HG03571 (cell line): ENCODE data around the gene RGS3.

Experiments used
- ATAC-seq: cut with Tn5 transposase; IDR thresholded peaks from one replicate; pipeline ENCODE4 v1.9.1; 2021; ENCODE audit not compliant: unreplicated experiment

The RGS3 gene

GRCh38 chr9:113569472-113570060 is 106.0 kb downstream of the RGS3 start:
- no peak for ATAC-seq

GRCh38 chr9:113570106-113570505 is 106.6 kb downstream of the RGS3 start:
- ATAC-seq: no peak

GRCh38 chr9:113570749-113571711 is 107.5 kb downstream of the RGS3 start:
- no peak for ATAC-seq

- ATAC-seq: no peak
These were observed 108.7 kb downstream of the RGS3 start for GRCh38 chr9:113572076-113572861.

GRCh38 chr9:113573046-113573958 is 109.8 kb downstream of the RGS3 start:
- ATAC-seq: no peak

GRCh38 chr9:113573959-113574352 is 110.4 kb downstream of the RGS3 start:
- no peak for ATAC-seq

- no peak for ATAC-seq
These were observed 111.1 kb downstream of the RGS3 start for GRCh38 chr9:113574441-113575262.

GRCh38 chr9:113577525-113578261 is 114.2 kb downstream of the RGS3 start:
- no peak for ATAC-seq

- no peak for ATAC-seq
These were observed 114.8 kb downstream of the RGS3 start for GRCh38 chr9:113578279-113578865.

GRCh38 chr9:113578882-113579282 is 115.4 kb downstream of the RGS3 start:
- peak; percentile 70 for ATAC-seq

GRCh38 chr9:113579283-113580040 is 115.9 kb downstream of the RGS3 start:
- peak; percentile 11 for ATAC-seq

GRCh38 chr9:113580041-113580953 is 116.8 kb downstream of the RGS3 start:
- ATAC-seq: no peak

- no peak for ATAC-seq
These were observed 117.4 kb downstream of the RGS3 start for GRCh38 chr9:113580954-113581311.

- ATAC-seq: peak; percentile 74
These were observed 118.6 kb downstream of the RGS3 start for GRCh38 chr9:113581865-113582697.

GRCh38 chr9:113582698-113583200 is 119.2 kb downstream of the RGS3 start:
- ATAC-seq: no peak
